ENCODE data around the gene FOXP3.

The FOXP3 gene

DNA sequence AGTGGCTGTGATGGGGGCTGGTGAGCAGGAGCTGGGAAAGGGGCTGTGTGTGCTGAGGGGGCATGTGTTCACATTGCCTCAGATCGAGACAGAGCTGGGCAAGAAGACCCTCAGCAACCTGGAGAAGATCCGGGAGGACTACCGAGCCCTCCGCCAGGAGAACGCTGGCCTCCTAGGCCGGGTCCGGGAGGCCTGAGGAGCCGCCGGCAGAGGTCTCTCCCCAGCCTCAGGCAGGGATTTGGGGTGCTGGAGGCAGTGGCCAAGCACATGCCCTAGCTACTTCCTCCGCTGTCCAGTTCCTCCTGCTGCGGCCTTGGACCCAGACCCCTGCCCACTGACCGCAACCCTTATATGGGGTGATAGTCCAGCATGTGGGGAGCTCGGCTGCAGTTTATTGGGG, 14.4 kb downstream of the FOXP3 start:
- DNase-seq (ENCODE audit: low spot score), result no peak

DNA sequence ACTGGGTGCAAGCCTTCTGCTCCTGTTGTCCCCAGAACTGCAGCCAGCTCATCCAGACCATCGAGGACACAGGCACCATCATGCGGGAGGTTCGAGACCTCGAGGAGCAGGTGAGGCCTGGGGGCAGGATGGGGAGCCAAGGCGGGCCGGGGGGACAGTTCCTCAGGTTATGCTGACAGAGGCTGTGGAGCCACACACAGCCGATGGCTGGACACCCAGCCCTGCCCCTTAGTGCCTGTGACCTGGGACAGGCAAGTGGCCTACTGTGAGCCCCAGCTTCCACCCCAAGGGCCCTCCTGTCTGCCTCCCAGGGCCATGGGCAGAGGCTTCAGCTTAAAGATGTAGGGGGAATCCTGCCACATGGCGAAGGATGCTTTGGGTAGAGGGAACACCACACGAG, 14.9 kb downstream of the FOXP3 start:
- no peak for DNase-seq (ENCODE audit: low spot score)

DNA sequence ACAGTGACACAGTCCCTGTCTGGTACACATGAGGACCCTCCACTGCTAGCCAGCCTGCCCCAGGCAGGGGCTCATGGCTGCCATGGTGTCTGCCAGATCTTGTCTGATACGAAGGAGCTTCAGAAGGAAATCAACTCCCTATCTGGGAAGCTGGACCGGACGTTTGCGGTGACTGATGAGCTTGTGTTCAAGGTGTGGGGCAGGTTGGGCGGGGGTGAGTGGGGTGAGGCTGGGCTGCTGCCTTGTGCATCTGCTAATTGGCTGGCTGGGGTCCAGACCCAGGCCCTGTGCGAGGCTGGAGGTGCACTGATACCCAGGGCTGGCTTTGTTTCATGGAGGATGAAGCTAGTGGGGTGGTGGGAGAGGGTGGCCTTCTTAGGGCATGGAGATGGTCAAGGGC, 15.4 kb downstream of the FOXP3 start:
- no peak for DNase-seq (ENCODE audit: low spot score)

DNA sequence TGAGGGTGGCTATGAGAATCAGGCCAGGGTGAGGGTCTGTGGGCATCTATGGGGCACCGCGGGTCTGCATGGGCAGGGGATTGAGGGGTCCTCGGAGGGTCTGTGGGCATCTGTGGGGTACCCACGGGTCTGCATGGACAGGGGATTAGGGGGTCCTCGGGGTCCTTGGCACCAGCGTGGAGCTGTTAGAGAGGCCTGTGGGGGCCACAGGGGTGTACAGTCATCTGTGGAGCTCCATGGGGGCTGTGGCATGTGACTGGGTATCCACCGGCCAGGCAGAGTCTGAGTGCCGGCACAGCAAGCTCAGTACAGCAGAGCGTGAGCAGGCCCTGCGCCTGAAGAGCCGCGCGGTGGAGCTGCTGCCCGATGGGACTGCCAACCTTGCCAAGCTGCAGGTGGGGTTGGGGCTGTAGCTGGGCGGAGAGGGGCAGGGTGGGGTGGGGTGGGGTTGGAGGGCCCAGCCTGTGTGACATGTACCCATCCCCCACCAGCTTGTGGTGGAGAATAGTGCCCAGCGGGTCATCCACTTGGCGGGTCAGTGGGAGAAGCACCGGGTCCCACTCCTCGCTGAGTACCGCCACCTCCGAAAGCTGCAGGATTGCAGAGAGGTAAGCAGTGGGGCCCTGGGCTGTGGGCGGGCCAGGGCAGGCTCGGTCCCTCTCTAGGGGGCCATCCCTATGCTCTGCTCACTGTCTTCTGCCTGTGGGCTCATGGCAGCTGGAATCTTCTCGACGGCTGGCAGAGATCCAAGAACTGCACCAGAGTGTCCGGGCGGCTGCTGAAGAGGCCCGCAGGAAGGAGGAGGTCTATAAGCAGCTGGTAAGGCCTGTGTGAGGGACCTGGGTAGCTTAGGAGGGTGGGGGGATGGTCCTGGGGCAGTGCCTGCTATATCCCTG, 16.3 kb downstream of the FOXP3 start:
- DNase-seq (ENCODE audit: low spot score), result no peak

DNA sequence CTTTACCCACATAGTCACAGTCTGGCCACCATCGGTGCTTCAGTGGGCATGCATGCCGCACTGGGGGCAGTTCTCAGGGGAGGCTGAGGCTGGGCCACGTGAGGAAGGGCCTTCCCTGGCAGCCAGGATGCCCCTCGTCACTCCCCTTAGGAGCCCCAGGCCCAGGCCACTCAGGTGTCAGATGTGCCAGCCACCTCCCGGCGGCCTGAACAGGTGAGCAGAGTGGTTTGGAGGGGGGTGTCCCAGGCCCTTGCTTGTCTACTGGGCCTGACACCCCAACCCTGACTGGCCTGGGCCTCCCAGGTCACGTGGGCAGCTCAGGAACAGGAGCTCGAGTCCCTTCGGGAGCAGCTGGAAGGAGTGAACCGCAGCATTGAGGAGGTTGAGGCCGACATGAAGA, 17.2 kb downstream of the FOXP3 start:
- DNase-seq (ENCODE audit: low spot score), result no peak

DNA sequence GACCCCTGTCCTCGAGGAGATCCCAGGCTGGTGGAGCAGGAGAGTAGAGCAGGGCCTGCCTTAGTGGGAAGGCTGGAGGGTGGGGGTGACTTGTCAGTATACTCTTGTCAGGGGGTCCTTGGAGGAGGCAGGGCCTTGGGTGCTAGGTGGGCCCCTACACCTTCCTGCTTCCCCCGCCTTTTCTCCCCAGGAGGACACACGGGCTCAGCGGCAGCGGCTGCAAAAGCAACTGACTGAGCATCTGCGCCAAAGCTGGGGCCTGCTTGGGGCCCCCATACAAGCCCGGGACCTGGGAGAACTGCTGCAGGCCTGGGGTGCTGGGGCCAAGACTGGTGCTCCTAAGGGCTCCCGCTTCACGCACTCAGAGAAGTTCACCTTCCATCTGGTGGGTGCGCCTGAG, 18.0 kb downstream of the FOXP3 start:
- DNase-seq (ENCODE audit: low spot score), result no peak

DNA sequence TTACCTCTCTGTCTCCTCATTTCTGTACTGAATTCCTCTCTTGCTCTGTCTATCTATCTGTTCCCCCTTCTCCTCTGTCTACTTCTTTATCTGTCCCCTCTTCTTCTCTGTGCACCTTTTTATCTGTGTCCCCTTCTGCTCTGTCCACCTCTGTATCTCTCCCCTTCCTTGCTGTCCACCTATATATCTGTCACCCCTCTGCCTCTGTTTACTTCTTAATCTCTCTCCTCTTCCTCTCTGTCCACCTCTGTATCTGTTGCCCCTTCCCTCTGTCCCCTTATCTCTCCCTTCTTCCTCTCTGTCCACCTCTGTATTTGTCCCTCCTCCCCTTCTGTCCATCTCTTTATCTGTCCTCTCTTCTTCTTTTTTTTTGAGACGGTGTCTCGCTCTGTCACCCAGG, 20.3 kb downstream of the FOXP3 start:
- no peak for DNase-seq (ENCODE audit: low spot score)

DNA sequence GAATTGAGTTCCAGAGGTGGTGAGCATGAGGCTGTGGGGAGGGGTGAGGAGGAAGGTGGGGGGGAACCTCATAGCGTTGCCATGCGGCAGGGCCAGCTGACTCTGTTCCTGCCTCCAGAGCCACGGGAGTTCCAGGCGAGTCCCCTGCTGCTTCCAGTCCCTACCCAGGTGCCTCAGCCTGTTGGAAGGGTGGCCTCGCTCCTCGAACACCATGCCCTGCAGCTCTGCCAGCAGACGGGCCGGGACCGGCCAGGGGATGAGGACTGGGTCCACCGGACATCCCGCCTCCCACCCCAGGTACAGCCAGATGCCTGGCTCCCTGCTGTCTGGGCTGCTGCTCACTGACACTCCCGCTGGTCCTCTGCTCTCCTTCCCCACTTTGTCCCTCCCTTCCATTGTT, 21.3 kb downstream of the FOXP3 start:
- no peak for DNase-seq (ENCODE audit: low spot score)

DNA sequence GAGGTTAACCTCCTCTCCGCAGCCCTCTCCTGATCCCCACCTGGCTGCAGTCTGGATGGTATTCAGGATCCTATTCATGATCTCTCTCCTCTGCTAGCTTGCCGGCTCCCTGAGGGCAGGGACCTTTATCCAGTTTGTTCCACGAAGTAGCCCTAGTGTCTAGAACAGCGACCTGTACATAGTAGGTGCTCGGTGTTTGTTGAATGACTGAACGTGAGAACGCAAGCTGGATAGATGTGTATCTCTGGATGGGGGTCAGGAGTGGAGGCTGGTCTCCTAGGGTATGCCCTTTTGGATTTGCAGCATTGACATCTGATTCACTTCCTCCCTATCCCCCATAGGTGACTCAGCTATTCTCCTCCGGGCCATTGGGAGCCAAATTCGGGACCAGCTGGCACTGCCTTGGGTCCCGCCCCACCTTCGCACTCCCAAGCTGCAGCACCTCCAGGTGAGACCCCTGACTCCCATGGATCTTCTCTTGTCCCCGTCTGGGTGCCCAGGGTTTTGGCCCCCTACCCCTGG, 21.9 kb downstream of the FOXP3 start:
- no peak for DNase-seq (ENCODE audit: low spot score)

DNA sequence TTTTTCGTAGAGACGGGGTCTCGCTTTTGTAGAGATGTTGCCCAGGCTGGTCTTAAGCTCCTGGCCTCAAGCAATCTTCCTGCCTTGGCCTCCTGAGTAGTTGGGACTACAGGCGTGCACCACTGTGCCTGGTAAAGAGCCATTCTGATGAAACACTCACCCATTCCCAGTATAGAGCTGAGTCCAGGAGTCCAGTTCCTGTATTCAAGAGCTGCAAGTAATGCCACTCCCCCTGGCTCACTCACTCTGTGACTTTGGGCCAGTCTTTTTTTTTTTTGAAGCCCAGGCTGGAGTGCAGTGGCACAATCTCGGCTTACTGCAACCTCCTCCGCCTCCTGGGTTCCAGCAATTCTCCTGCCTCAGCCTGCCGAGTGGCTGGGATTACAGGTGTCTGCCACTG, 25.8 kb downstream of the FOXP3 start:
- no peak for DNase-seq (ENCODE audit: low spot score)

DNA sequence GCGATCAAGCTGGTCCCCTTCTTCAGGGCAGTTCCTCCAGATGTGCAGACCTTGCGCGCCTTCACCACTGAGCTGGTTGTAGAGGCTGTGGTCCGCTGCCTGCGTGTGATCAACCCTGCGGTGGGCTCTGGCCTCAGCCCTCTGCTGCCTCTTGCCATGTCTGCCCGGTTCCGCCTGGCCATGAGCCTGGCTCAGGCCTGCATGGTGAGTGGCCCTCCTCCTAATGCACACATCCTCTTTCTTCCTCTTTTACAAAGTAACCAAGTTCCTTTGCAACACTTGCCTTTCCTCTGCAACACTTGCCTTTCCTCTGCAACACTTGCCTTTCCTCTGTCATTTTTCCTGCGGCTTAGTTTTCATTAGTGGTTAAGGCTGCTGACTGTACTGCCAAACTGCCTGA, 27.4 kb downstream of the FOXP3 start:
- no peak for DNase-seq (ENCODE audit: low spot score)

DNA sequence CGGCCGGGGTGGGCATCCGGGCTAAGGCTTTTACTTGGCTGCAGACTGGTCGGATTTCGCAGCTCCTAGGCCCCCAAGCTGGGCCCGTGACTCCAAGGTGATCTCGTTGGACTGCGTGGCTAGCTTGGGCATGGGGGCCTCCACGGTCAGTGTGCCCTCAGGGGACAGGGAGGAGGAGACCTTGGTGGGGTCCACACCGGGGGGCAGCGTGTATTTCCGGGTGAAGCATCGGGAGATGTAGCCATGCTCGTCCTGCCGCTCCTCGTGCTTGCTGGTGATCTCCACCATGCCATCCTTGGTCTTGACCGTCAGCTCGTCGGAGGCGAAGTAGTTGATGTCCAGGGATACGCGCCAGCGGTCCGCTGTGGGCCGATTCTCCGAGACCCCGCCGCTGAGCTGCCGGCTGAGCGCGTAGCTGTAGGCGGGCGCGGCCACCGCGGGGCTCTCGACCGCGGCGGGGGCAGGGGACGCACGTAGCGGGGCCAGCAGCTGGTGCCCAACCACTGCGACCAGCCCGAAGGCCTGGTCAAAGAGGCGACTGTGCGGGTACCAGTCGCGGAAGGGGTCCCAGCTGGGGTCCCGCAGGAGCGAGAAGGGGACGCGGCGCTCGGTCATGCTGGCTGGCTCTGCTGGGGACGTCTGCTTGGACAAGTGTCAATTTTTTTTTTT, 30.5 kb downstream of the FOXP3 start:
- no peak for DNase-seq (ENCODE audit: low spot score)

DNA sequence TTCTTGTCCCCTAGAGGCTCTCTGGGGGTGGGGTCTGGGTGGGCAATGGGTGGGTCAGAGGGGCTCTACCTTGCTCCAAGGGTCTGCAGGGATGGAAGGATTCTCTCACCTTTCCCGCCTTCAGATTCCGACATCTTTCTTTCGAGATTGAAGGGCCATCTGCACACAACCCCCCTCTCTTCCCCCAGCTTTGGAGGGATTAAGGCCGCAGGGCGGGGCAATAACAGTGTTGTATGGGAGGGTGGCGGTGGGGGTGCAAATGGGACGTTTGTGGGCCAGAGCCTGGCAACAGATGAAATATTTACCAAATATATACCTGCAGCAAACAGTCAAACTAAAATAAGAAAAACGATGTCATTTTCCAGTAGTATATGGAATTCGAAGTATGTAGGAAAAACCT, 31.3 kb downstream of the FOXP3 start, which contains the start of gene CACNA1F:
Gene CACNA1F (minus strand): TSS at position 165 of the 400 bp plus-strand sequence. CDS start 31 bp downstream, at position 134.
- DNase-seq (ENCODE audit: low spot score), result no peak

DNA sequence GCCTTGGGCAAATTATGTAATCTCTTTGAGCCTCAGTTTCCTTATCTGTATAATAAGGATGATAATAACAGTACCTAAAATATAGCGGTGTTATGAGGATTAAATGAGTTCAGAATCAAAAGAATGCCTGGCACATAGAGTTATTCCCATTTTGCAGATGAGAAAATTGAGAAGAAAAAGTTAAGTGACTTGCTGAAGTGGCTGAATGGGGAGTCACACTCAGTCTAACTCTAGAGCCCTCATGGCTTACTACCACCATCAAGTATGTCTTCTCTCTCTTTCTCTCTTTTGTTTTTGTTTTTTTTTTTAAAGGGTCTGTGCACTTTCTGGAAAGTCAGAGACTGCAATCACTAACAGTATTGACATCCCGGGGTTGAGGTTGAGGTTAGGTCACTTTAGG, 32.0 kb downstream of the FOXP3 start:
- DNase-seq (ENCODE audit: low spot score), result no peak

DNA sequence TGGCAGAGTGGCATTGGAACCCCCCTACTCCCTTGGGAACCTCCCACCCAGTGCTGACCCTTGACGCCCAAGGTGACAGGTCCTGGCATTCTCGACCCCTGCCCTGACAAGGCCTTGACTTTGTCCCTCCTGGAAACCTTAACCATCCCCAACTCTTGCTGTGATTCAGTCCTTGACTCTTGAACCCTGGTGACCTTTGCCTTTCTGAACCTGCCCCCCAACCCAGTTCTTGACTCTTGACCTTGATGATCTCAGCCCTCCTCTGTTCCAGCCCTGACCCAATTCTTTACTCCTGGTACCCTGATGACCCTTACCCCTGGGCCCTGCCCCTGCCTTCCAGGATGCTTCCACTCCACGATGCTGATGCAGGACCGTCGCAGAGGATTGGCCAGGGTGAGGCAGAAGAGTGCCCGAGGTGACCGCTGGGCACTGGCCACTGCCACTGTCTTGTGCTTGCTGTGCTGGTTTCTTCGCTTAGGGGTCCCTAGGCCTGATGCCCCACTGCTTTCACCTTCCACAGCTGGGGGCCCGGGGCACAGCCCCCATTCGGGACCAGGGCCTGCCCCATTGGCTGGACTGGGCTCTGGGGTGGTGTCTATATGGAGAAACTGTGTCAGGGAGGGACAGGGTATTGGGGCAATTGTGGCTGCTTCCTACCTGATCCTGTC, 33.0 kb downstream of the FOXP3 start:
- DNase-seq (ENCODE audit: low spot score), result no peak

DNA sequence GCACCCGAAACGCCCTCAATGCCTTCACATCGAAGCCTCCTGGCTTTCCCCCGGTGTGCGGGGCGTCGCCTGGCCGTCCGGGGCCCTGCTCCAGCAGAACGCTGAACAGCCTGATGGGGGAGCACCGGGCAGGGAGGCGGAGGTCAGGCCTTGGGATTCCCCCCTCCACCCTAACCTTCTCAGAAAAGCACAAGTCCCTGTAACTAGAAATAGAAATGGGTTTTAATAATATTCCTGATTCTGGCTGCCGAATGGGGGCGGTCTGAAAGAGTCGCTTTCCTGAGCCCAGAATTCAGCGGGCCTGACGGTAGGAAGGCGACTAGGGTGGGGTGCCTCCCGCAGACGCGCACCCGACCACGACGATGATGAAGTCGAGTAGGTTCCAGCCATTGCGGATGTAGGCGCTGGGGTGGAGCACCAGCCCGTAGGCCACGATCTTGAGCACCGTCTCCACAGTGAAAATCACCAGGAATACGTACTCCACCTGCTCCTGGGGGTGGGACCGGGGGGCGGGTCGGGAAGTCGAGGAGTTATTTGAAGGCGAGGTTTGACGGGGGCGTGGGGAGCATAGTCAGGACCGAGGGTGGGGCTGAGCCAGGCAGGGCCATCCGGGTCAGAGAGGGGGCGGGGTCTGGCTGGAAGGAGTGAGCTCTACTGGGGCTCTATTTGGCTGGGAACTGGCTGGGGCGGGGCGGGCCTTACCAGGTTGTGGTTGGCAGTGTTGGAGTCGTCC, 33.8 kb downstream of the FOXP3 start:
- no peak for DNase-seq (ENCODE audit: low spot score)

DNA sequence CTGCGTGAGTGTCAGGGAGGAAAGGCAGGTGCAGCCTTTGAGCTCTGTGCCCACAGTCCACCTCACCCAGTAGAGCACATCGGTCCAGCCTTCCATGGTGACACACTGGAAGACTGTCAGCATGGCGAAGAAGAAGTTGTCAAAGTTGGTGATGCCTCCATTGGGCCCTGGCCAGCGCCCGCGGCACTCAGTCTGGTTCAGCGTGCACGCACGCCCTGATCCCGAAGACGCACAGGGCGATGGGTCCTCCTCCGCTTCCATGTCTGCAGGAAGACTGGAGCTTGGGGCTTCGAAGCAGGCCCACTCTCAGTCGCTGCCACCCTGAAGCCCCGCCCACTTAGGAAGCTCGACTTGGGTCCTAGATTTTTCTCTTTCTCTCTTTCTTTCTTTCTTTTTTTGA, 36.3 kb downstream of the FOXP3 start:
- DNase-seq (ENCODE audit: low spot score), result no peak

DNA sequence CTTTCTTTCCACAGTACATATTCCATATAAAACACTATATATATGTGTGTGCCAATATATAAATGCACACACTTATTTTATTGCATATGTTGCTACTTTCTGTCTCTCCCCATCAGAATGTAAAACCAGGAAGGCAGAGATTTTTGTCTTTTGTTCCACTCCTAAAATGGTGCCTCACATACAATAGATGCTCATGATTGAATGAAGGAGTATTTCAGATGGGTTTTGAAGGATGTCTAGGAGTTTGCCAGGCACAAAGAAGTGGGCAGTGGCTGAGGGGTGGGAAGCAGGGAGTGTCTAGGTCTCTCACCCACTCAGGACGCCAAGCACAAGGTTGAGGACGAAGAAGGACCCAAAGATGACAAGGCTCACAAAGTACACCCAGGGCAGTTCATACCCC, 36.8 kb downstream of the FOXP3 start:
- DNase-seq (ENCODE audit: low spot score), result no peak

DNA sequence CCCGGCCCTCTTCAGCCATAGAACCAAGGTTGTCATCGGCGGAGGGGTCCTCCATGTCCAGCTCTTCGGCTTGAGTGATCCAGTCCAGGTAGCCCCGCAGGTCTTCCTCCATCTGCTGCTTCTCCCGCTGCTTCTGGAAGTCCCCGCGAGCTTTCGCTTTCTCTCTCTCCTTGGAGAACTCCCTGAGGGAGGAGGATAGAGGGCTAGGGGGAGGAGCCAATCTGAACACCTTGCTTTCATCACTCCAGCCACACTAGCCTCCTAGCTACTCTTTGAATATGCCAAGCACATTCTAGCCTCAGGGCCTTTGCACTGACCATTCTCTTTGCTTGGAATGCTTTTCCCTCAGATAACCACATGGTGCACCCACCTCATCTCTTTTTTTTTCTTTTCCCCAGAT, 37.6 kb downstream of the FOXP3 start:
- no peak for DNase-seq (ENCODE audit: low spot score)

DNA sequence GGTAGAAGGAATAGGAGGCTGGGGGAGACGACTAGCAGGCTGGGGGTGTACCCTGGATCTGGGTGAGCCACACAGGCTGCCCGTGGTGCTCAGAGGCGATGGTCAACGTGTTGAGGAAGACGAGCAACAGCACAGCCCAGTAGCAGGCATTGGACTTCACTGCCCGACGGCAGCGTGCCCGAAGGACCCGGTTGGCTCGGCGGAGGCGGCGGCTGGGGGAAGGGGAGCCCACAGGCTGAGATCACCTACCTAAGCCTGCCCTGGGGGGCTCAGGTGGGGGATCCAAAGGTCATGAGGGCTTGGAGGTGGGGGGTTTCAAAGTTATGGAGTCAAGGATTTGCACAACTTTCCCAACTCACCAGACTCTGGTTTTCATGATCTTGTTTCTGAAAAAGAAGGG, 38.7 kb downstream of the FOXP3 start:
- no peak for DNase-seq (ENCODE audit: low spot score)

DNA sequence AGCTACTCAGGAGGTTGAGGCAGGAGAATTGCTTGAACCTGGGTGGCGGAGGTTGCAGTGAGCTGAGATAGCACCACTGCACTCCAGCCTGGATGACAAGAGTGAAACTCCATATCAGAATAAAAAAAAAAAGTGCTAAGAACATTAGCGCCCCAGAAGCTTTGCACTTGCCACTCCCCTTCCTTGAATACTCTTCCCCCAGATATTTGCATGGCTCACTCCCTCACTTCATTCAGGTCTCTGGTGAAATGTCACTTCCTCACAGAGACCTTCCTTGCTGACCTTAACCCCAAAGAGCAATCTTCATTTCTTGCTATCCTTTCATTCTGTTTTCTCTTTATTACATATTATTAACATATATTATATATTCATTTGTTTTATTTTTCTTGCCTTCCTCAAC, 42.6 kb downstream of the FOXP3 start:
- DNase-seq (ENCODE audit: low spot score), result no peak

DNA sequence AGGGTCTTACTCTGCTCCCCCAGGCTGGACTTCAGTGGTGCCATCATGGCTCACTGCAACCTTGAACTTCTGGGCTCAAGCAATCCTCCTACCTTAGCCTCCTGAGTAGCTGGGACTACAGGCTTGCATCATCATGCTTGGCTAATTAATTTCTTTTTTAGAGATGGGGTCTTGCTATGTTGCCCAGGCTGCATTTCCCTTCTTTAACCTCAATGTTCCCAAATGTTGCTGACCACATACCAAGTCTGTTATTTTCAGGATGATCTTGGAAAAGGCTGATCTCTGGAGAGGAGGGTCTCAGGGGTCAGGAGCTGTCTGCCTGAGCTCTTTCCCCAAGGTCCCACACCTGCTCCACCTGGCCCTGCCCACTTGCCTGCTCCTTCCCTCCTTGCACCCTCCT, 44.4 kb downstream of the FOXP3 start:
- no peak for DNase-seq (ENCODE audit: low spot score)

Measured in cerebellar cortex (tissue), 1 donor.